ENCODE data around the gene TMEM245.
"Not testable (repeated sequence)": the region's sequence is repeated elsewhere in the genome, so short reads cannot be mapped to it uniquely, and the experiment has no call there.

Gene TMEM245

DNA sequence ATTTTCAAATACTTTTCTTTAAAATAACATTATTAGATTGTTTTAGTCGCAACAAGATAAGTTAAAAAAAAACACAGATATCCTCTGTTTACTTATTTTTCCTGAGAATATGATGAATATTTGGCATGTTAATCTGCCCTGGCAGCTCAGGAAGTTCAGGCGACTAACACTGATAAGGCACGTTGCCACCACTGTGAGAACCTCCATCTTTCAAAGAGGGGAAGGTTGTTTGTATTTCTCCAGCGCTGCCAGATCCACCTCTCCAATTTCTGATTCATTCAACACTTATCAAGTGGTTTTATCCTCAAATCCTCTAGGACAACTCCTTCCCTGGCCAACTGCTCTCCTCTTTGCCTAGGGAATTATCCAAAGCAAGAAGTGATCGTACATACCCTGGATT, 128.3 kb downstream of the TMEM245 start:
- no peak for DNase-seq (ENCODE audit: low read depth)

- no peak for DNase-seq (ENCODE audit: low read depth)
Measured at GRCh38 chr9:108983885-108984284, 135.9 kb downstream of the TMEM245 start.

DNA sequence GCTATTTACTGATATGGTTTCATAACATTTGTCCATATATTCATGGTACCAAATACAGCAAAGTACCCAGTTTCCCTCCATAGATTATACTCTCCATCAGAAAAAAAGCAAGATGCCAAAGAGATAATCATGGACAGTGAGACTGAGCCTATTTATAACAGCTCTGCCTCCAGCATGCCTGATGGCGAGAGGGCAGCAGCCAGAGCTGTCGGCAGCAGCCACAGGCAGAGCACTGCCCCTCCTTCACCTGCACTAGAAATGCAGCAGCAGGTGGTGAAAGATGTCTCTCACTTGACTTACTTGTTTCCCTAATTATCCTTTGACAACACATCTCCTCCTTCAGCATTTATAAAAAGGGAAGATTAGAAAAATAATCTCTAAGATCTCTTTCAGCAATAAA, 138.9 kb downstream of the TMEM245 start:
- no peak for DNase-seq (ENCODE audit: low read depth)

GRCh38 chr9:108978205-108978604, 141.5 kb downstream of the TMEM245 start:
- DNase-seq (ENCODE audit: low read depth), result no peak

DNA sequence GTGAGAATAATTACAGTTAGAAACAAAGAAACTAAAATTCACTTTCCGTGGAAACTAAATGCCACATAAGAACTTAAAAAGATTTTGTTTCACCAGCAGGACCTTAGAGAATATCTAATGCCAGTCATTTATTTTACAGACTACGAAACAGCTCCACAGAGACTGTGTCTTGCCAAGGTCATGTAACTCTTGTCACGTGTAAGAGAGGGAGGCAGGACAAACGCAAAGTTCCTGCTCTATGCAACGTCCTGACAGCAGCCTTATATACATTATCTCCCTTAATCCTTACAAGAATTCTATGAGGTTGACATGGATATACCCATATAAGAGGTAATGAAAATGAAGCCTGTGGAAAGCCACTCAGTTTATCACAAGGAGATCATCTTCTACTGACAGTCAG, 145.9 kb downstream of the TMEM245 start:
- no peak for DNase-seq (ENCODE audit: low read depth)

GRCh38 chr9:108972626-108973209, 147.0 kb downstream of the TMEM245 start:
- no peak for DNase-seq (ENCODE audit: low read depth)

DNA sequence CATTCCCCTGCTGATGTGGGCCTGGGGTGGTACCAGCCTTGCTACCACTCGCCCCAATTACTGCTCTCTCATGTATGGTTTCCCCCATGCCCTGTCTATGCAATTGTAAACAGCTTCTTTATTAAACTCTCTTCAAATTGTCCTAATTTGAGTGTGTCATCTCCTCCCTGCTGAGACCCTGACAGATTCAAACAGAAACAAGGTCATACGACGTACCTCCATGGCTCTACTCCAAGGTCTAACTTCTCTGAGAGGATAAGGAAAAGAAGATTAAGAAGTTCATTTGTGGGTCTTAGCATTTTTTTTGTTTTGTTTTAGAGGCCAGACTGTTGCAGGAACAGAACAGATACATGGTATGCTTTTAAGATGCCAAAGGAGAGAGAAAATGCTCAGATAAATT, 147.6 kb downstream of the TMEM245 start:
- no peak for DNase-seq (ENCODE audit: low read depth)

DNA sequence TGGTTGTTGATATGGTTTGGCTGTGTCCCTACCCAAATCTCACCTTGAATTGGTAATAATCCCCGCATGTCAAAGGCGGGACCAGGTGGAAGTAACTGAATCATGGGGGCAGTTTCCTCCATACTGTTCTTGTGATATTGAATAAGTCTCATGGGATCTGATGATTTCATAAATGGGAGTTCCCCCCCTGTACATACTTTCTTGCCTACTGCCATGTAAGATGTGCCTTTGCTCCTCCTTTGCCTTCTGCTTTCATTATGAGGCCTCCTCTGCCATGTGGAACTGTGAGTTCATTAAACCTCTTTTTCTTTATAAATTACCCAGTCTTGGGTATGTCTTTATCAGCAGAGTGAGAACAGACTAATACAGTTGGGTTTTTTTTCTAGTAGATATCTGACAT, 148.4 kb downstream of the TMEM245 start:
- not testable (repeated sequence) for DNase-seq (ENCODE audit: low read depth)

GRCh38 chr9:108967916-108968315, 151.8 kb downstream of the TMEM245 start:
- no peak for DNase-seq (ENCODE audit: low read depth)

Data from stimulated activated CD8-positive, alpha-beta memory T cell treated with anti-CD3 and anti-CD28 coated beads, Interleukin-7, amount 100 ng/mL, for 24 hours (primary cell).